Panc1 (cell line): ENCODE data around the gene OBP2A.

ENCODE experiments used
- CTCF ChIP-seq: fragments of 450-650 bp; IDR thresholded peaks from 2 replicates; pipeline ENCODE4 v1.5.1; 2017; ENCODE audit warnings: mild to moderate bottlenecking
- POLR2AphosphoS5 ChIP-seq: IDR thresholded peaks from 2 replicates; pipeline ENCODE4 v1.6.1; 2012; ENCODE audit warnings: mild to moderate bottlenecking, low read depth, low read length, moderate library complexity
- TCF7L2 ChIP-seq: IDR thresholded peaks from 2 replicates; pipeline ENCODE4 v1.6.1; 2011; ENCODE audit warnings: mild to moderate bottlenecking, low read depth, low read length, inconsistent platforms

GRCh38 chr9:135555910-135556309 is 10.0 kb downstream of the OBP2A start:
- TF ChIP-seq CTCF (no peak), TCF7L2 (no peak), POLR2AphosphoS5 (no peak)
